Measurements from ENCODE around the gene GALK1. TPM values are rescaled to one million over a fixed set of nuclear protein-coding genes. Genes with fewer than 3 reads are reported as not detected.
A peak's percentile ranks its signal among the peaks of the same experiment; 100 is the strongest.

The GALK1 gene
- total and polyA plus RNA-seq, 9 of the 15 experiments (the other 6 are each of a cell fraction or from before 2014, with no cell fraction given) = 0.45 to 51.6 (median 17.4) TPM

- 0 out of 2 replicates have a peak, but pooled peaks have one; percentile 4 for TF ChIP-seq ZNF695 (CRISPR knock-in tag; IDR thresholded peaks at IDR 0.05)
- TF ChIP-seq SIN3A (IDR thresholded peaks at IDR 0.05; ENCODE audit: borderline replicate concordance in 2 of 2, control insufficient read depth in 1 of 2, low read depth in 2 of 2, low read length in 2 of 2) = 0 out of 4 replicates have a peak, but pooled peaks of 1 of the 2 experiments have one; percentile 3
- TF ChIP-seq REST (IDR thresholded peaks at IDR 0.05; ENCODE audit: borderline replicate concordance) = peak; percentile 88
- no peak for TF ChIP-seq REST (CRISPR knock-in tag; IDR thresholded peaks at IDR 0.05; ENCODE audit: low read depth)
- no peak for TF ChIP-seq ZNF77 (CRISPR knock-in tag; IDR thresholded peaks at IDR 0.05)
- TF ChIP-seq RNF219 (CRISPR knock-in tag; IDR thresholded peaks at IDR 0.05) = no peak
- peak; percentile 75; the same call in 1 of the 2 replicates for TF ChIP-seq RNF2 (IDR thresholded peaks at IDR 0.05)
- peak; percentile 80 for TF ChIP-seq CBX1 (IDR thresholded peaks at IDR 0.05; ENCODE audit: low read depth)
- TF ChIP-seq ZBTB7A (IDR thresholded peaks at IDR 0.05; ENCODE audit: borderline replicate concordance, control insufficient read depth, low read depth, low read length) = peak; percentile 90; the same call in 1 of the 2 replicates
- TF ChIP-seq ZFX (CRISPR knock-in tag; IDR thresholded peaks at IDR 0.05) = peak; percentile 84
- peak; percentile 18; the same call in 1 of the 2 replicates for TF ChIP-seq NFIC (IDR thresholded peaks at IDR 0.05)
- peak; percentile 55; the same call in 1 of the 2 replicates for TF ChIP-seq ZNF644 (tag; IDR thresholded peaks at IDR 0.05; ENCODE audit: low read depth)
- TF ChIP-seq RBM39 (optimal IDR thresholded peaks at IDR 0.05; ENCODE audit: low read depth, low read length) = no peak
- no peak for TF ChIP-seq HINFP (tag; conservative IDR thresholded peaks at IDR 0.05; ENCODE audit: low read depth)
- TF ChIP-seq SRSF1 (IDR thresholded peaks at IDR 0.05; ENCODE audit: low read depth, low read length) = no peak
These were observed 11.2 kb downstream of the GALK1 start (continued) for GRCh38 chr17:75753514-75754377.

Data from K562 (cell line).